HCT116 (cell line): ENCODE results near the gene C22orf42. TPM values are rescaled to one million over a fixed set of nuclear protein-coding genes. Genes with fewer than 3 reads are reported as not detected.

Experiments
- ATAC-seq: fragments of 200-7000 bp; cut with Tn5 transposase; 2 replicates; pipeline ENCODE4 v1.9.1; 2020; ENCODE audit warnings: mild to moderate bottlenecking, moderate library complexity
- BruUV-seq: library from RNA; stranded (reverse); fragments of 400-500 nt; replicated peaks from 2 replicates; lab custom pipeline; 2021; lab: Mats Ljungman, UMichigan
- CTCF ChIA-PET: fragments of 300-600 bp; sonication (Branson Sonifier 250); formaldehyde crosslinking; loops from one replicate; lab custom pipeline; 2021; ENCODE audit warnings: antibody characterized with exemption; lab: Charles Lee
- POLR2A ChIA-PET: fragments of 300-600, 350-600 bp; sonication (Branson Sonifier 250); formaldehyde crosslinking; loops from one replicate; lab custom pipeline; 2021; ENCODE audit warnings: antibody characterized with exemption; lab: Charles Lee
- RAD21 ChIA-PET, 2 experiments: fragments of 300-600 bp; sonication (Branson Sonifier 250); formaldehyde crosslinking; loops; one replicate each; lab custom pipeline; 2023; ENCODE audit warnings: low total read pairs in 2 of 2; ENCODE audit not compliant: uncharacterized antibody in 2 of 2, unreplicated experiment in 2 of 2, low non-redundant PET in 1 of 2; lab: Charles Lee
- DNase-seq: peaks from one replicate; pipeline ENCODE4 v3.0.0-alpha.2; 2010; ENCODE audit warnings: low read depth, low spot score
- H2AFZ ChIP-seq: fragments of 200-600 bp; shearing (Covaris generic), sonication (generic); 2 replicates; pipeline ENCODE4 v1.6.1; 2017; ENCODE audit warnings: low read depth, mixed run types, mixed read lengths, antibody characterized with exemption, low read length; ENCODE audit not compliant: poor library complexity, severe bottlenecking
- H3K27ac ChIP-seq: 2 replicates; pipeline ENCODE4 v1.5.1; 2012; ENCODE audit warnings: low read depth, low read length
- H3K27me3 ChIP-seq: fragments of 200-600 bp; sonication (generic); 2 replicates; pipeline ENCODE4 v1.6.1; 2016; ENCODE audit warnings: mixed run types, low read length, mixed read lengths; ENCODE audit not compliant: insufficient read depth
- H3K36me3 ChIP-seq, 2 experiments: fragments of 200-500 bp in 1 of 2; fragments of 200-600 bp in 1 of 2; sonication (Bioruptor generic) in 1 of 2; sonication (generic) in 1 of 2; 2 replicates each; pipeline versions ENCODE4 v1.5.1 to v1.6.1; 2014 to 2016; ENCODE audit warnings: low read length in 2 of 2, inconsistent platforms in 1 of 2, mixed read lengths in 1 of 2, mixed run types in 1 of 2; ENCODE audit not compliant: insufficient read depth in 2 of 2, control insufficient read depth in 1 of 2
- H3K4me1 ChIP-seq, 2 experiments: fragments of 200-600 bp in 1 of 2; sonication (generic) in 1 of 2; 2 replicates each; pipeline versions ENCODE4 v1.5.1 to v1.6.1; 2012 to 2017; ENCODE audit warnings: low read length in 2 of 2, inconsistent platforms in 1 of 2, mild to moderate bottlenecking in 1 of 2, mixed read lengths in 1 of 2, mixed run types in 1 of 2, moderate library complexity in 1 of 2; ENCODE audit not compliant: insufficient read depth in 2 of 2, control insufficient read depth in 1 of 2
- H3K4me2 ChIP-seq: fragments of 200-600 bp; sonication (generic); 2 replicates; pipeline ENCODE4 v1.6.1; 2017; ENCODE audit warnings: mixed run types, low read length, mixed read lengths
- H3K4me3 ChIP-seq, 2 experiments: fragments of 200-600 bp in 1 of 2; sonication (generic) in 1 of 2; replicated peaks in 1 of 2; 2 replicates each; pipeline ENCODE4 v1.5.1; 2011 to 2016; ENCODE audit warnings: low read length in 2 of 2, control low read depth in 1 of 2, low read depth in 1 of 2, mild to moderate bottlenecking in 1 of 2, mixed read lengths in 1 of 2, mixed run types in 1 of 2
- H3K79me2 ChIP-seq: fragments of 200-600 bp; sonication (generic); 2 replicates; pipeline ENCODE4 v1.6.1; 2017; ENCODE audit warnings: mild to moderate bottlenecking, mixed run types, low read length, moderate library complexity, mixed read lengths; ENCODE audit not compliant: insufficient read depth
- H3K9ac ChIP-seq: fragments of 200-600 bp; sonication (generic); 2 replicates; pipeline ENCODE4 v1.6.1; 2016; ENCODE audit warnings: low read length, mixed read lengths
- H3K9me2 ChIP-seq: fragments of 200-600 bp; sonication (generic), shearing (Covaris generic); 2 replicates; pipeline ENCODE4 v1.6.1; 2017; ENCODE audit warnings: mixed run types, mild to moderate bottlenecking, moderate library complexity; ENCODE audit not compliant: insufficient read depth
- H3K9me3 ChIP-seq, 2 experiments: fragments of 200-500 bp in 1 of 2; fragments of 200-600 bp in 1 of 2; sonication (Bioruptor generic) in 1 of 2; sonication (generic) in 1 of 2; 2 replicates each; pipeline ENCODE4 v1.6.1; 2014 to 2017; ENCODE audit warnings: low read length in 2 of 2, mixed read lengths in 2 of 2, inconsistent platforms in 1 of 2, low read depth in 1 of 2, mild to moderate bottlenecking in 1 of 2, mixed run types in 1 of 2, moderate library complexity in 1 of 2; ENCODE audit not compliant: control insufficient read depth in 1 of 2, insufficient read depth in 1 of 2
- H4K20me1 ChIP-seq: fragments of 200-600 bp; sonication (generic), shearing (Covaris generic); 2 replicates; pipeline ENCODE4 v1.6.1; 2017; ENCODE audit warnings: mixed run types, mild to moderate bottlenecking, moderate library complexity; ENCODE audit not compliant: insufficient read depth
- CBX3 ChIP-seq: IDR thresholded peaks from 2 replicates; pipeline ENCODE4 v1.6.1; 2012; ENCODE audit warnings: low read depth
- EGR1 ChIP-seq: IDR thresholded peaks from 2 replicates; pipeline ENCODE4 v1.6.1; 2012; ENCODE audit warnings: low read depth
- EZH2phosphoT487 ChIP-seq: fragments of 200-600 bp; IDR thresholded peaks from 2 replicates; pipeline ENCODE4 v1.6.1; 2018; ENCODE audit warnings: antibody characterized with exemption, borderline replicate concordance
- FOSL1 ChIP-seq: IDR thresholded peaks from 2 replicates; pipeline ENCODE4 v1.6.1; 2012; ENCODE audit warnings: low read depth
- POLR2A ChIP-seq: IDR thresholded peaks from 2 replicates; pipeline ENCODE4 v1.7.0; 2011; ENCODE audit warnings: borderline replicate concordance; ENCODE audit not compliant: insufficient read depth, insufficient read length; ENCODE audit errors: extremely low read depth
- POLR2AphosphoS5 ChIP-seq: IDR thresholded peaks from 2 replicates; pipeline ENCODE4 v1.6.1; 2011; ENCODE audit warnings: mild to moderate bottlenecking, low read depth, low read length, moderate library complexity
- SIN3A ChIP-seq: IDR thresholded peaks from 2 replicates; pipeline ENCODE4 v1.6.1; 2012; ENCODE audit warnings: low read depth
- SP1 ChIP-seq: IDR thresholded peaks from 2 replicates; pipeline ENCODE4 v1.6.1; 2012; ENCODE audit warnings: low read depth
- ZFX ChIP-seq: fragments of 450-650 bp; IDR thresholded peaks from 2 replicates; pipeline ENCODE4 v1.6.1; 2017
- ZNF274 ChIP-seq: fragments of 200-500 bp; sonication (Bioruptor generic); IDR thresholded peaks from 2 replicates; pipeline ENCODE4 v1.6.1; 2014; ENCODE audit warnings: mild to moderate bottlenecking, low read depth, low read length, inconsistent platforms
- intact Hi-C: fragments of 100-400 bp; cut with micrococcal nuclease; formaldehyde crosslinking; loops from 2 replicates; pipeline ENCODE4 v1.10.0; 2022
- total RNA-seq: library from RNA; stranded (reverse); gene quantifications from one replicate; pipeline ENCODE4 v1.2.1, GENCODE V29; 2021; ENCODE audit not compliant: unreplicated experiment
- TF ChIP-seq, protein P1 (sequence below): IDR thresholded peaks from 2 replicates; pipeline ENCODE4 v1.6.1; 2012; ENCODE audit warnings: low read depth

Gene C22orf42
- total RNA-seq, 1 experiment from 2014 or later, result not detected

- no peak overlapping the region for H2AFZ ChIP-seq
- H3K9me3 ChIP-seq, result no peaks in the 10 kb centered on the region
- H3K27ac ChIP-seq, result no peak overlapping the region
- H3K9me2 ChIP-seq, result no peaks in the 10 kb centered on the region
- no peak overlapping the region for H3K4me3 ChIP-seq
- no peak overlapping the region for H3K4me2 ChIP-seq
- no peak overlapping the region for H3K9ac ChIP-seq
- TF ChIP-seq CBX3 (no peak), POLR2AphosphoS5 (no peak)
- no TSS peak for BruUV-seq
- no peaks in the 10 kb centered on the region for H3K27me3 ChIP-seq
- H3K79me2 ChIP-seq, result no peaks in the 10 kb centered on the region
- no peaks in the 10 kb centered on the region for H3K36me3 ChIP-seq
- no peak for ATAC-seq
- H4K20me1 ChIP-seq, result no peaks in the 10 kb centered on the region
- DNase-seq, result no peak
- intact Hi-C loops, result no loop called here
- ChIA-PET POLR2A (no interaction called here), CTCF (no interaction called here), RAD21 (interaction anchor here in 1 of 2 experiments (0.7 kb wide), 1 partner anchor 496 kb away, joined by 4 read pairs; no protein-coding TSS in a partner anchor)
- H3K4me1 ChIP-seq, result peaks cover 8 to 26% of the 10 kb centered on the region in 2 experiments
Observed at GRCh38 chr22:32132783-32133182, 26.3 kb downstream of the C22orf42 start.

- H3K9ac ChIP-seq, result no peak overlapping the region
- intact Hi-C loops, result no loop called here
- no peak for ATAC-seq
- no peaks in the 10 kb centered on the region for H3K9me2 ChIP-seq
- TF ChIP-seq EZH2phosphoT487 (no peak), FOSL1 (no peak), EGR1 (no peak), SIN3A (no peak), SP1 (no peak), ZFX (no peak), POLR2A (no peak), ZNF274 (no peak)
- TF ChIP-seq, protein P1, sequence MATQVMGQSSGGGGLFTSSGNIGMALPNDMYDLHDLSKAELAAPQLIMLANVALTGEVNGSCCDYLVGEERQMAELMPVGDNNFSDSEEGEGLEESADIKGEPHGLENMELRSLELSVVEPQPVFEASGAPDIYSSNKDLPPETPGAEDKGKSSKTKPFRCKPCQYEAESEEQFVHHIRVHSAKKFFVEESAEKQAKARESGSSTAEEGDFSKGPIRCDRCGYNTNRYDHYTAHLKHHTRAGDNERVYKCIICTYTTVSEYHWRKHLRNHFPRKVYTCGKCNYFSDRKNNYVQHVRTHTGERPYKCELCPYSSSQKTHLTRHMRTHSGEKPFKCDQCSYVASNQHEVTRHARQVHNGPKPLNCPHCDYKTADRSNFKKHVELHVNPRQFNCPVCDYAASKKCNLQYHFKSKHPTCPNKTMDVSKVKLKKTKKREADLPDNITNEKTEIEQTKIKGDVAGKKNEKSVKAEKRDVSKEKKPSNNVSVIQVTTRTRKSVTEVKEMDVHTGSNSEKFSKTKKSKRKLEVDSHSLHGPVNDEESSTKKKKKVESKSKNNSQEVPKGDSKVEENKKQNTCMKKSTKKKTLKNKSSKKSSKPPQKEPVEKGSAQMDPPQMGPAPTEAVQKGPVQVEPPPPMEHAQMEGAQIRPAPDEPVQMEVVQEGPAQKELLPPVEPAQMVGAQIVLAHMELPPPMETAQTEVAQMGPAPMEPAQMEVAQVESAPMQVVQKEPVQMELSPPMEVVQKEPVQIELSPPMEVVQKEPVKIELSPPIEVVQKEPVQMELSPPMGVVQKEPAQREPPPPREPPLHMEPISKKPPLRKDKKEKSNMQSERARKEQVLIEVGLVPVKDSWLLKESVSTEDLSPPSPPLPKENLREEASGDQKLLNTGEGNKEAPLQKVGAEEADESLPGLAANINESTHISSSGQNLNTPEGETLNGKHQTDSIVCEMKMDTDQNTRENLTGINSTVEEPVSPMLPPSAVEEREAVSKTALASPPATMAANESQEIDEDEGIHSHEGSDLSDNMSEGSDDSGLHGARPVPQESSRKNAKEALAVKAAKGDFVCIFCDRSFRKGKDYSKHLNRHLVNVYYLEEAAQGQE, result no peak
- TF ChIP-seq, all 23 proteins: peak for 0
- H3K27me3 ChIP-seq, result no peaks in the 10 kb centered on the region
- H3K36me3 ChIP-seq, result no peaks in the 10 kb centered on the region
- BruUV-seq, result no TSS peak
- no peak overlapping the region for H3K27ac ChIP-seq
- ChIA-PET CTCF (no interaction called here), POLR2A (no interaction called here), RAD21 (no interaction called here)
- no peak overlapping the region for H3K4me3 ChIP-seq
- no peaks in the 10 kb centered on the region for H3K79me2 ChIP-seq
- H3K4me2 ChIP-seq, result no peak overlapping the region
- H4K20me1 ChIP-seq, result no peaks in the 10 kb centered on the region
- no peaks in the 10 kb centered on the region for H3K9me3 ChIP-seq
- DNase-seq, result no peak
- H3K4me1 ChIP-seq, result peaks cover 6 to 19% of the 10 kb centered on the region in 2 experiments
- no peak overlapping the region for H2AFZ ChIP-seq
Observed at GRCh38 chr22:32132126-32132525, 27.0 kb downstream of the C22orf42 start.
